ENCODE results near the gene NCK2. TPM values are rescaled to one million over a fixed set of nuclear protein-coding genes. Genes with fewer than 3 reads are reported as not detected.

The NCK2 gene
- total and polyA plus RNA-seq, 7 experiments from 2014 or later: 30.8 to 134 (median 105) TPM

DNA sequence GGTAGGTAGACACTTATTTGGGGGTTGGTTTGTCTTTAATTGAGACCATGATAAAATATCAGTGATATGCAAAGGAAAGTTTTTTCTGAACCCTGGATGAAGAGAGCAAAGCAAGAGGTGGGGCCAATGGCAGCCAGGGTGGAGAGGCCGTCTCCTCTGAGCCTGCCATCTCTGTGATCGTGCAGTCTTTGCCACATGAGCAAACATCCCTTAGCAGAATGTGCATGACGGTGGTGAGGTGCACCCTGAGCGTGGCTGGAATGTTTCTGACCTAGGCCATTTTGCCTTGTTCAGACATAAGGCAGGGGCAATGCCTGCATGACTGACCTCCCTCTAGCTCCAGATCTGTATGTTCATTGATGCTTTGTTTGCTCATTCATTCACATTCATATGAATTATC lies 6.0 kb downstream of the NCK2 start:
- Mint-ChIP-seq H3K4me1 (peaks cover 62 to 95% (median 91%) of the 10 kb centered on the region in 7 donors), H3K9me3 (peaks cover 0 to 5% (median 0%) of the 10 kb centered on the region in 11 donors), H3K27me3 (no peaks in the 10 kb centered on the region), H3K36me3 (peaks cover 11 to 78% (median 44%) of the 10 kb centered on the region in 5 donors), H3K27ac (peak overlapping the region; percentile 92 to 99 (median 97)), H3K4me3 (peak overlapping the region; percentile 71 to 99 (median 93))
- H3K4me3 ChIP-seq (ENCODE audit: low read length): peak overlapping the region; percentile 94
- no peak for ATAC-seq
- DNase-seq: no peak
- H3K27ac ChIP-seq (ENCODE audit: low read depth, low read length): peak overlapping the region; percentile 89
- no peaks in the 10 kb centered on the region for H3K27me3 ChIP-seq (ENCODE audit: control insufficient read depth in 2 of 2, insufficient read depth in 2 of 2, low read length in 2 of 2)
- ChIA-PET POLR2A (interaction anchor here (1.1 to 4.4 kb wide), 6 partner anchors 10 to 184 kb away, joined by 3 to 15 read pairs (median 5); no protein-coding TSS in a partner anchor), CTCF (interaction anchor here (1.1 to 2.3 kb wide), 2 partner anchors 35 to 78 kb away, joined by 3 to 5 read pairs; no protein-coding TSS in a partner anchor)
- peaks cover 76 to 83% of the 10 kb centered on the region in 2 donors for H3K4me1 ChIP-seq (ENCODE audit: control insufficient read depth in 2 of 2, insufficient read depth in 2 of 2, low read length in 2 of 2)
- no peaks in the 10 kb centered on the region for H3K9me3 ChIP-seq (ENCODE audit: control insufficient read depth in 2 of 3, low read length in 3 of 3)
- intact Hi-C loops (cut with micrococcal nuclease): loop anchor here in 1 of 2 donors (5.0 to 10.0 kb wide), 2 partner anchors 107 to 416 kb away; partner anchors contain the start of gene C2orf49
- peaks cover 0 to 6% (median 5%) of the 10 kb centered on the region in 3 experiments for H3K36me3 ChIP-seq (ENCODE audit: control insufficient read depth in 2 of 3, insufficient read depth in 3 of 3, low read length in 3 of 3)

GRCh38 chr2:105751272-105751671 lies 6.6 kb downstream of the NCK2 start:
- Mint-ChIP-seq H3K27me3 (no peaks in the 10 kb centered on the region), H3K4me3 (peak overlapping the region; percentile 71 to 99 (median 93)), H3K9me3 (peaks cover 0 to 5% (median 0%) of the 10 kb centered on the region in 11 donors), H3K36me3 (peaks cover 8 to 79% (median 40%) of the 10 kb centered on the region in 5 donors), H3K27ac (peak overlapping the region; percentile 92 to 99 (median 97)), H3K4me1 (peaks cover 67 to 99% (median 92%) of the 10 kb centered on the region in 7 donors)
- ChIA-PET POLR2A (interaction anchor here (1.1 to 4.4 kb wide), 4 partner anchors 13 to 184 kb away, joined by 3 to 15 read pairs (median 4); no protein-coding TSS in a partner anchor), CTCF (interaction anchor here (1.1 to 2.3 kb wide), 2 partner anchors 34 to 77 kb away, joined by 3 to 5 read pairs; no protein-coding TSS in a partner anchor)
- Histone ChIP-seq H3K27me3 (ENCODE audit: control insufficient read depth in 2 of 2, insufficient read depth in 2 of 2, low read length in 2 of 2) (no peaks in the 10 kb centered on the region), H3K27ac (ENCODE audit: low read depth, low read length) (peak overlapping the region; percentile 89), H3K36me3 (ENCODE audit: control insufficient read depth in 2 of 3, insufficient read depth in 3 of 3, low read length in 3 of 3) (peaks cover 0 to 6% (median 5%) of the 10 kb centered on the region in 3 experiments), H3K9me3 (ENCODE audit: control insufficient read depth in 2 of 3, low read length in 3 of 3) (no peaks in the 10 kb centered on the region), H3K4me1 (ENCODE audit: control insufficient read depth in 2 of 2, insufficient read depth in 2 of 2, low read length in 2 of 2) (peaks cover 82 to 89% of the 10 kb centered on the region in 2 donors), H3K4me3 (ENCODE audit: low read length) (peak overlapping the region; percentile 94)
- intact Hi-C loops (cut with micrococcal nuclease): loop anchor here in 1 of 2 donors (5.0 to 10.0 kb wide), 2 partner anchors 106 to 416 kb away; partner anchors contain the start of gene C2orf49
- no peak for DNase-seq
- ATAC-seq: no peak

- peak overlapping the region; percentile 81 for H3K27ac ChIP-seq (ENCODE audit: low read depth, low read length)
- CTCF ChIA-PET: interaction anchor here (0.8 to 2.3 kb wide), 3 partner anchors 25 to 43 kb away, joined by 3 to 5 read pairs (median 3); no protein-coding TSS in a partner anchor
- POLR2A ChIA-PET: interaction anchor here (0.6 to 5.9 kb wide), 9 partner anchors 10 to 342 kb away, joined by 3 to 41 read pairs (median 6); partner anchors contain the start of gene NCK2
- peaks cover 8 to 72% (median 37%) of the 10 kb centered on the region in 5 donors for H3K36me3 Mint-ChIP-seq
- H3K4me1 ChIP-seq (ENCODE audit: control insufficient read depth in 2 of 2, insufficient read depth in 2 of 2, low read length in 2 of 2): peaks cover 96% of the 10 kb centered on the region in 2 donors
- H3K27me3 ChIP-seq (ENCODE audit: control insufficient read depth in 2 of 2, insufficient read depth in 2 of 2, low read length in 2 of 2): no peaks in the 10 kb centered on the region
- DNase-seq (no peak), ATAC-seq (no peak)
- H3K4me1 Mint-ChIP-seq: peaks cover 64 to 100% (median 97%) of the 10 kb centered on the region in 7 donors
- H3K27me3 Mint-ChIP-seq: no peaks in the 10 kb centered on the region
- intact Hi-C loops (cut with micrococcal nuclease): loop anchor here in 1 of 2 donors (5.0 to 10.0 kb wide), 2 partner anchors 104 to 418 kb away; partner anchors contain the start of gene C2orf49
- H3K4me3 Mint-ChIP-seq: peak overlapping the region; percentile 46 to 99 (median 80)
- peaks cover 0 to 5% (median 0%) of the 10 kb centered on the region in 11 donors for H3K9me3 Mint-ChIP-seq
- H3K36me3 ChIP-seq (ENCODE audit: control insufficient read depth in 2 of 3, insufficient read depth in 3 of 3, low read length in 3 of 3): peaks cover 0 to 6% (median 5%) of the 10 kb centered on the region in 3 experiments
- H3K27ac Mint-ChIP-seq: peak overlapping the region; percentile 80 to 99 (median 95)
- H3K4me3 ChIP-seq (ENCODE audit: low read length): peak overlapping the region; percentile 49
- H3K9me3 ChIP-seq (ENCODE audit: control insufficient read depth in 2 of 3, low read length in 3 of 3): no peaks in the 10 kb centered on the region
Measured at GRCh38 chr2:105752691-105753358, 8.1 kb downstream of the NCK2 start.

DNA sequence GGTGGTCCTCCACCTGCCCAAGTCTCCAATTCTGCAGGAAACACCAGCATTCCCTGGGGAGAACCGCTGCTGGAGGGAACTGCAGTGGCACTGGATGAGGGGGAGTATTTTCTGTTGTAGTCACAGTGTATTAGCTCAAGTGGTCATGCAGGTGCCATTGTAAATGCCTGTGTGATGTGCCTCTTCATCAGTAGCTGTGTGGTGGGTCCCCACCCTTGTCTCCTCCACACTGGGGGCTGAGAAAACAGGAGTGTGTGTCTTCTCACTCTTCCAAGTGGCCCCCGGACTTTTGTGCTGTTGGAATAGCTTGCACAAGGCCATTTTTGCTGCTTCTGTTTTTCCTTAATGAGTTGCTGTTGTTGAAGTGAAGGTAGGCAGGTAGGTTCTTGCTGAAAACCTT lies 8.7 kb downstream of the NCK2 start:
- Mint-ChIP-seq H3K36me3 (peaks cover 8 to 68% (median 37%) of the 10 kb centered on the region in 5 donors), H3K9me3 (peaks cover 0 to 5% (median 0%) of the 10 kb centered on the region in 11 donors), H3K4me3 (peak overlapping the region; percentile 53 to 99 (median 80)), H3K4me1 (peaks cover 63 to 100% (median 96%) of the 10 kb centered on the region in 7 donors), H3K27me3 (no peaks in the 10 kb centered on the region), H3K27ac (peak overlapping the region; percentile 80 to 99 (median 95))
- H3K27ac ChIP-seq (ENCODE audit: low read depth, low read length): peak overlapping the region; percentile 81
- intact Hi-C loops (cut with micrococcal nuclease): loop anchor here in 1 of 2 donors (5.0 to 10.0 kb wide), 2 partner anchors 104 to 419 kb away; partner anchors contain the start of gene C2orf49
- ATAC-seq (no peak), DNase-seq (no peak)
- no peaks in the 10 kb centered on the region for H3K9me3 ChIP-seq (ENCODE audit: control insufficient read depth in 2 of 3, low read length in 3 of 3)
- peaks cover 94 to 97% of the 10 kb centered on the region in 2 donors for H3K4me1 ChIP-seq (ENCODE audit: control insufficient read depth in 2 of 2, insufficient read depth in 2 of 2, low read length in 2 of 2)
- POLR2A ChIA-PET: interaction anchor here (1.0 to 5.9 kb wide), 11 partner anchors 7 to 407 kb away, joined by 3 to 41 read pairs (median 7); partner anchors contain the start of gene NCK2
- no peaks in the 10 kb centered on the region for H3K27me3 ChIP-seq (ENCODE audit: control insufficient read depth in 2 of 2, insufficient read depth in 2 of 2, low read length in 2 of 2)
- H3K4me3 ChIP-seq (ENCODE audit: low read length): peak overlapping the region; percentile 49
- H3K36me3 ChIP-seq (ENCODE audit: control insufficient read depth in 2 of 3, insufficient read depth in 3 of 3, low read length in 3 of 3): peaks cover 0 to 6% (median 5%) of the 10 kb centered on the region in 3 experiments
- CTCF ChIA-PET: interaction anchor here (0.8 to 1.1 kb wide), 4 partner anchors 24 to 177 kb away, joined by 3 to 4 read pairs (median 3); no protein-coding TSS in a partner anchor

DNA sequence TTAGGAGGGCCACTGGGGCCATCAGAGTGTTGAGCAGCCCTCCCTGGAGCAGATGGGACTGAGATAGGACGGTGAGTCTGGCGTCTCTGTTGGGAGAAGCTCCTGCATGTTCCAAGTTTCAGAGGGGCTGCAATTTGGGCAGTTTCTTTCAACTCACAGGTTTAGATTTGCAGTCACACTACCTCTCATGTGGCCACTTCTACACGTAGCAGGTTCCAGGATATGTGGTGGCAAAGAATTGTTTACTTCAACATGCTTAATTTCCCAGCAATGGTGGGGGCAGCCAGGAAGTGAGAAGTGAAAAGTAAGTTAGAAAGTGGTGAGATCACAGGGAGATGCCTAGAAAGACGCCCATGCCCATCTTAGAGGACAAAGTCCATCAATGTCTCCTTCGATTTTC lies 9.3 kb downstream of the NCK2 start:
- peak overlapping the region; percentile 49 for H3K4me3 ChIP-seq (ENCODE audit: low read length)
- Mint-ChIP-seq H3K9me3 (peaks cover 0 to 5% (median 0%) of the 10 kb centered on the region in 11 donors), H3K27ac (peak overlapping the region; percentile 80 to 99 (median 95)), H3K4me1 (peaks cover 65 to 100% (median 95%) of the 10 kb centered on the region in 7 donors), H3K27me3 (no peaks in the 10 kb centered on the region), H3K4me3 (peak overlapping the region; percentile 53 to 99 (median 80)), H3K36me3 (peaks cover 8 to 64% (median 37%) of the 10 kb centered on the region in 5 donors)
- peak; percentile 77 for ATAC-seq
- H3K36me3 ChIP-seq (ENCODE audit: control insufficient read depth in 2 of 3, insufficient read depth in 3 of 3, low read length in 3 of 3): peaks cover 0 to 6% (median 3%) of the 10 kb centered on the region in 3 experiments
- H3K9me3 ChIP-seq (ENCODE audit: control insufficient read depth in 2 of 3, low read length in 3 of 3): no peaks in the 10 kb centered on the region
- intact Hi-C loops (cut with micrococcal nuclease): loop anchor here (1.0 to 10.0 kb wide), 5 partner anchors 8 to 419 kb away; partner anchors contain the start of gene C2orf49 (in 1 of the 2)
- peak overlapping the region; percentile 81 for H3K27ac ChIP-seq (ENCODE audit: low read depth, low read length)
- peak in 8 of 9 donors; percentile 47 to 87 (median 79) for DNase-seq
- H3K27me3 ChIP-seq (ENCODE audit: control insufficient read depth in 2 of 2, insufficient read depth in 2 of 2, low read length in 2 of 2): no peaks in the 10 kb centered on the region
- ChIA-PET CTCF (interaction anchor here (0.6 to 1.6 kb wide), 6 partner anchors 18 to 177 kb away, joined by 3 to 7 read pairs (median 4); no protein-coding TSS in a partner anchor), POLR2A (interaction anchor here (0.6 to 5.9 kb wide), 19 partner anchors 7 to 407 kb away, joined by 3 to 41 read pairs (median 4); partner anchors contain the start of gene NCK2)
- peaks cover 94 to 98% of the 10 kb centered on the region in 2 donors for H3K4me1 ChIP-seq (ENCODE audit: control insufficient read depth in 2 of 2, insufficient read depth in 2 of 2, low read length in 2 of 2)
